SU-DHL-6 (cell line): ENCODE data around the gene PRKAR2A.

Experiments
- EZH2phosphoT487 ChIP-seq: fragments of 200-600 bp; sonication (generic), shearing (Covaris generic); conservative IDR thresholded peaks from 2 replicates; pipeline ENCODE4 v1.6.1; 2018; ENCODE audit warnings: mild to moderate bottlenecking, antibody characterized with exemption, low read length, moderate library complexity, mixed read lengths
- TF ChIP-seq, protein P1 (sequence below): fragments of 200-600 bp; sonication (generic); IDR thresholded peaks from one replicate; pipeline ENCODE4 v1.5.1; 2017; ENCODE audit warnings: antibody characterized with exemption, mild to moderate bottlenecking, low read length, moderate library complexity; ENCODE audit not compliant: insufficient read depth, poor library complexity, severe bottlenecking

- TF ChIP-seq, protein P1, sequence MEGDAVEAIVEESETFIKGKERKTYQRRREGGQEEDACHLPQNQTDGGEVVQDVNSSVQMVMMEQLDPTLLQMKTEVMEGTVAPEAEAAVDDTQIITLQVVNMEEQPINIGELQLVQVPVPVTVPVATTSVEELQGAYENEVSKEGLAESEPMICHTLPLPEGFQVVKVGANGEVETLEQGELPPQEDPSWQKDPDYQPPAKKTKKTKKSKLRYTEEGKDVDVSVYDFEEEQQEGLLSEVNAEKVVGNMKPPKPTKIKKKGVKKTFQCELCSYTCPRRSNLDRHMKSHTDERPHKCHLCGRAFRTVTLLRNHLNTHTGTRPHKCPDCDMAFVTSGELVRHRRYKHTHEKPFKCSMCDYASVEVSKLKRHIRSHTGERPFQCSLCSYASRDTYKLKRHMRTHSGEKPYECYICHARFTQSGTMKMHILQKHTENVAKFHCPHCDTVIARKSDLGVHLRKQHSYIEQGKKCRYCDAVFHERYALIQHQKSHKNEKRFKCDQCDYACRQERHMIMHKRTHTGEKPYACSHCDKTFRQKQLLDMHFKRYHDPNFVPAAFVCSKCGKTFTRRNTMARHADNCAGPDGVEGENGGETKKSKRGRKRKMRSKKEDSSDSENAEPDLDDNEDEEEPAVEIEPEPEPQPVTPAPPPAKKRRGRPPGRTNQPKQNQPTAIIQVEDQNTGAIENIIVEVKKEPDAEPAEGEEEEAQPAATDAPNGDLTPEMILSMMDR: no peak
- TF ChIP-seq EZH2phosphoT487: no peak
Observed at GRCh38 chr3:48881652-48882114, 34.0 kb upstream of the PRKAR2A start.
